Bronchial epithelial cell (primary cell): ENCODE measurements around the gene THUMPD3. TPM values are rescaled to one million over a fixed set of nuclear protein-coding genes. Genes with fewer than 3 reads are reported as not detected.

Experiments used
- DNase-seq: peaks from one replicate; pipeline ENCODE4 v3.0.0-alpha.2; 2010; ENCODE audit warnings: low read depth
- FAIRE-seq: peaks from 2 replicates; lab custom pipeline; 2011; peaks lifted over from hg19 to GRCh38; lab: Jason Lieb, UNC
- H3K27me3 ChIP-seq: 2 replicates; pipeline ENCODE4 v1.5.1; 2011; ENCODE audit warnings: low read length; ENCODE audit not compliant: control insufficient read depth, insufficient read depth
- H3K36me3 ChIP-seq: 2 replicates; pipeline ENCODE4 v1.5.1; 2011; ENCODE audit warnings: low read length; ENCODE audit not compliant: control insufficient read depth, insufficient read depth
- H3K4me3 ChIP-seq: 2 replicates; pipeline ENCODE4 v1.5.1; 2011; ENCODE audit warnings: mild to moderate bottlenecking, low read depth, low read length, control low read depth
- total RNA-seq: library from RNA; depleted of rRNA; stranded (reverse); fragments of >200 nt; gene quantifications from 2 replicates; pipeline ENCODE4 v1.2.1, GENCODE V29; 2014
- TF ChIP-seq, protein P1 (sequence below): IDR thresholded peaks from 2 replicates; pipeline ENCODE4 v1.5.1; 2011; ENCODE audit warnings: mild to moderate bottlenecking, moderate library complexity, low read length, control low read depth, inconsistent platforms; ENCODE audit not compliant: insufficient read depth, severe bottlenecking

The THUMPD3 gene
- total RNA-seq, 1 donor from 2014 or later: 68.2 TPM

DNA sequence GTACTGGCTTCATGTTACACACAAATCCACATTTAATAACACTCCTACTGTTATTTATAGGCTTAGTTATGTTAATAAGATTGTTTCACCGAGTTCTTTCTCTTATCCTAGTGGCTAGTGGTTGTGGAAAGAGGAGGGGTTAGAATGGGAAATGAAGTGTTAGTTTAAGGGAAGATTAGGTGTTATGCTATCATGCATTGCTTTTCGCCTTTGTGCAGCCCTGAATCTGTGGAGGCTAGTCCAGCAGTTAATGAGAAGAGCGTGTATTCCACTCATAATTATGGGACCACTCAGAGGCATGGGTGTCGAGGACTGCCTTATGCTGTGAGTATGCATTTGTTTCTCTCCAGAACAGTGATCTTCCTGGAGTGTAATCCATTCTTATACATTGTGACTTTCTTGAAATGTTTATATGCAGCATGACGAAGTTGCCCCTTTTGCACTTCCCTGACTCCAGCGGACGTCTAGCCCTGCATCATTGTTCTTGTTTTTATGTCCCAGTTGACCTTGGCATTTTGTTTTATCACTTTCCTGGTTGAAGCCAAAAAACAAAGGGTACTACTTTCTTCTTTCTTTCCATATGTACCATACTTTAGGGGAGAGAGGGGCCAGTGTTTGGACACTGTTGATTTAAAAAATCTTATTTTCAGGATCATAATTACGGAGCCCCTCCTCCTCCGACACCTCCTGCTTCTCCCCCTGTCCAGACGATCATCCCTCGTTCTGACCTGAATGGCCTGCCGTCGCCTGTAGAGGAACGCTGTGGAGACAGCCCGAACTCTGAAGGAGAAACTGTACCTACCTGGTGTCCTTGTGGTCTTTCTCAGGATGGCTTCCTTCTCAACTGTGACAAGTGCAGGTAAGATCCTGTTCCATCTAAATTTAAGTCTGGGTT, 71.0 kb downstream of the THUMPD3 start:
- Histone ChIP-seq H3K36me3 (peaks cover 36% of the 10 kb centered on the region), H3K4me3 (no peak overlapping the region), H3K27me3 (no peaks in the 10 kb centered on the region)
- no peak for DNase-seq
- no peak for FAIRE-seq
- TF ChIP-seq, protein P1, sequence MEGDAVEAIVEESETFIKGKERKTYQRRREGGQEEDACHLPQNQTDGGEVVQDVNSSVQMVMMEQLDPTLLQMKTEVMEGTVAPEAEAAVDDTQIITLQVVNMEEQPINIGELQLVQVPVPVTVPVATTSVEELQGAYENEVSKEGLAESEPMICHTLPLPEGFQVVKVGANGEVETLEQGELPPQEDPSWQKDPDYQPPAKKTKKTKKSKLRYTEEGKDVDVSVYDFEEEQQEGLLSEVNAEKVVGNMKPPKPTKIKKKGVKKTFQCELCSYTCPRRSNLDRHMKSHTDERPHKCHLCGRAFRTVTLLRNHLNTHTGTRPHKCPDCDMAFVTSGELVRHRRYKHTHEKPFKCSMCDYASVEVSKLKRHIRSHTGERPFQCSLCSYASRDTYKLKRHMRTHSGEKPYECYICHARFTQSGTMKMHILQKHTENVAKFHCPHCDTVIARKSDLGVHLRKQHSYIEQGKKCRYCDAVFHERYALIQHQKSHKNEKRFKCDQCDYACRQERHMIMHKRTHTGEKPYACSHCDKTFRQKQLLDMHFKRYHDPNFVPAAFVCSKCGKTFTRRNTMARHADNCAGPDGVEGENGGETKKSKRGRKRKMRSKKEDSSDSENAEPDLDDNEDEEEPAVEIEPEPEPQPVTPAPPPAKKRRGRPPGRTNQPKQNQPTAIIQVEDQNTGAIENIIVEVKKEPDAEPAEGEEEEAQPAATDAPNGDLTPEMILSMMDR: no peak

DNA sequence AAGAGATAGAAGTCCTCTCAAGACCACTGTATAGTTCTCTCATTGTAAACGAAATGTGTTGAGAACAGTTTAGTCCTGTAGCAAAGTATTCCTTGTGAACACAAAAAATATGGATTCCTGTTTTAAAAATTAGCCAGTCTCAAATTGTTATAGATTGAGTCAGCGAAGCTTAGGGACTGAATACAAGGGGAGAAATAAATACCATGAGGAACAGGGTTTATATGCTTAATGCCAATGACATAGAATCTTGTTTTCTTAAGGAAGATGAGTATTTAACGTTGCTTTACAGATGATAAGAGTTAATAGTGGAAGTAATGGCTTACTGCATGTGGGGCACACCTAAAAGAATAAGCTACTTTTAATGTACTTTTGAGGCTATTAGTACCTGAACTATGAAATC, 72.5 kb downstream of the THUMPD3 start:
- DNase-seq: no peak

More for the DNA sequence above, 72.5 kb downstream of the THUMPD3 start:
- TF ChIP-seq, protein P1: no peak
- no peak overlapping the region for H3K4me3 ChIP-seq
- no peaks in the 10 kb centered on the region for H3K27me3 ChIP-seq
- FAIRE-seq: no peak
- peaks cover 33% of the 10 kb centered on the region for H3K36me3 ChIP-seq

Other genes starting within 250 kb of the THUMPD3 start
- 16.5 and 30.5 TPM in 2 replicates for gene SRGAP3, start 113.4 kb upstream of the THUMPD3 start, total RNA-seq
- gene SETD5, start 34.6 kb downstream of the THUMPD3 start, total RNA-seq: 44.5 and 53.7 TPM in 2 replicates
- not detected in 2 replicates for gene LHFPL4, start 190.8 kb downstream of the THUMPD3 start, total RNA-seq